Left renal pelvis (tissue), 4 donors: Measurements from ENCODE around the gene C20orf96. TPM values are rescaled to one million over a fixed set of nuclear protein-coding genes. Genes with fewer than 3 reads are reported as not detected.
"Not testable (repeated sequence)": the region's sequence is repeated elsewhere in the genome, so short reads cannot be mapped to it uniquely, and the experiment has no call there.

ENCODE experiments used
- DNase-seq, 4 donors: peaks; one replicate each; pipeline ENCODE4 v3.0.0-alpha.2; 2013; ENCODE audit warnings: low read depth in 4 of 4, low spot score in 3 of 4
- polyA plus RNA-seq, 4 donors: library from polyadenylated mRNA; unstranded; fragments of 120-200 nt; gene quantifications; one replicate each; pipeline ENCODE4 v1.2.1, GENCODE V29; 2013; ENCODE audit not compliant: insufficient read length in 4 of 4

C20orf96 gene, protein sequence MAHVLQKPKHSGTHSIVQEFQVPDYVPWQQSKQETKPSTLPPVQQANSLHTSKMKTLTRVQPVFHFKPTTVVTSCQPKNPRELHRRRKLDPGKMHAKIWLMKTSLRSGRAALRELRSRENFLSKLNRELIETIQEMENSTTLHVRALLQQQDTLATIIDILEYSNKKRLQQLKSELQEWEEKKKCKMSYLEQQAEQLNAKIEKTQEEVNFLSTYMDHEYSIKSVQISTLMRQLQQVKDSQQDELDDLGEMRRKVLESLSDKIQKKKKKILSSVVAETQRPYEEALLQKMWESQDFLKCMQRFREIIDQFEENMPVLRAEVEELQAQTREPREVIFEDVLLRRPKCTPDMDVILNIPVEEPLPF
- polyA plus RNA-seq: 10 to 100 TPM; 32.8 to 42.9 (median 36.7) TPM

GRCh38 chr20:290084-290831 lies at the start of gene C20orf96:
Gene C20orf96 (minus strand): TSS chr20:290750. CDS start chr20:290610, 140 bp downstream.
- DNase-seq: peak; percentile 88 to 91 (median 90)

GRCh38 chr20:336040-336439 lies 45.5 kb upstream of the C20orf96 start:
- DNase-seq: not testable (repeated sequence)

GRCh38 chr20:334578-334977 lies 44.0 kb upstream of the C20orf96 start:
- no peak for DNase-seq

GRCh38 chr20:330233-331149 lies 39.9 kb upstream of the C20orf96 start:
- DNase-seq: peak in 2 of 4 donors; percentile 51 to 55

- DNase-seq: no peak
Measured at GRCh38 chr20:329851-330232, 39.3 kb upstream of the C20orf96 start.

- DNase-seq: no peak
Measured at GRCh38 chr20:328975-329695, 38.6 kb upstream of the C20orf96 start.

DNA sequence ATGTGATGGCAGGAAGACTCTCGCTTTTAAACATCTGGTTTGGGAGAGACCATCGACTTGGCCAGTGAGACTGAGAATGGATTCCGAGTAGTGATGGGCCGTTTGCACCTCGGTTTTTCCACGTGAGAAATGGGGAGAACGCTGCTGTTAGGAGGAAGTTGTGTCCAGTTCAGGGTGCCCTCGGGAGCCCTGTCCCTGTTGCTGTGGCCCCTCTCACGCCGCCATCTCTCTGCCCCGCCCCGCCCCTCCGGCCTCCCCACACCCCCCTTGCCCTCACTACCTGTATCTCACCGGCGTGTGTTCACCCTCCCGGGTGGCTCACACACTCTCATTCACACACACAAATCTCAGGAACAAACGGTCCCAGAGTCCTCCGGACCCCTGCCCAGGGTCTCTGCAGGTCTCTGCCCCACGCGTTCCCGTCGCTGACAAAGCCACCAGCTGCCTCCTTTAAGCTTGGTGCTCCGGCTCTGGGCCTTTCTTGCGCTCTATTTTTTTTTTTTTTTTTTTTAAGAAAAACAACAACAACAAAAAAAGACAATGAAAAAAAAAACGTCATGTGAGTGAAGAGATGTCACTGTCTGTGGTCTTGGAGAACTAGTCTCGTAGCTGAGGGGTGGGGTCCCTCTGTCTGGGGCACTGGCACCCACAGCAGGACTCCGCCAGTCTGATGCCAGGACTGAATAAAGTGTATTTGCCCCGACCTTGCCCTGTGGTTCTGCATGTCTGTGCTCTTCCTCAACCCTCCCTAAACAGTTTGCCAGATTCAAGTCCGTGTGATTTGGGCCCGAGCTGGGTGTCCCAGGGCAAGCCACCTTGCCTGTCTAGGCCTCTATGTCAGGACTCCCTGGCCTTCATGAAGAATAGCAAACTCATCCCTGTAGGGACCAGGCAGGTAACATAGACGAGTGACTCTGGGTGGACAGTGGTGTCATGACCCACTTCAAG lies 37.8 kb upstream of the C20orf96 start:
- DNase-seq: no peak

- peak in 3 of 4 donors; percentile 85 to 91 (median 85) for DNase-seq
Measured at GRCh38 chr20:327186-328026, 36.9 kb upstream of the C20orf96 start.

- no peak for DNase-seq
Measured at GRCh38 chr20:326645-327185, 36.2 kb upstream of the C20orf96 start.

GRCh38 chr20:325889-326644 lies 35.5 kb upstream of the C20orf96 start:
- peak in 2 of 4 donors; percentile 31 to 38 for DNase-seq

GRCh38 chr20:325045-325888 lies 34.7 kb upstream of the C20orf96 start, which contains the start of gene SOX12:
Gene SOX12 (plus strand): TSS chr20:325552. CDS start chr20:325925, 373 bp downstream.
- DNase-seq: peak in 3 of 4 donors; percentile 29 to 84 (median 84)

GRCh38 chr20:324177-325044 lies 33.9 kb upstream of the C20orf96 start:
- peak in 2 of 4 donors; percentile 81 for DNase-seq

DNA sequence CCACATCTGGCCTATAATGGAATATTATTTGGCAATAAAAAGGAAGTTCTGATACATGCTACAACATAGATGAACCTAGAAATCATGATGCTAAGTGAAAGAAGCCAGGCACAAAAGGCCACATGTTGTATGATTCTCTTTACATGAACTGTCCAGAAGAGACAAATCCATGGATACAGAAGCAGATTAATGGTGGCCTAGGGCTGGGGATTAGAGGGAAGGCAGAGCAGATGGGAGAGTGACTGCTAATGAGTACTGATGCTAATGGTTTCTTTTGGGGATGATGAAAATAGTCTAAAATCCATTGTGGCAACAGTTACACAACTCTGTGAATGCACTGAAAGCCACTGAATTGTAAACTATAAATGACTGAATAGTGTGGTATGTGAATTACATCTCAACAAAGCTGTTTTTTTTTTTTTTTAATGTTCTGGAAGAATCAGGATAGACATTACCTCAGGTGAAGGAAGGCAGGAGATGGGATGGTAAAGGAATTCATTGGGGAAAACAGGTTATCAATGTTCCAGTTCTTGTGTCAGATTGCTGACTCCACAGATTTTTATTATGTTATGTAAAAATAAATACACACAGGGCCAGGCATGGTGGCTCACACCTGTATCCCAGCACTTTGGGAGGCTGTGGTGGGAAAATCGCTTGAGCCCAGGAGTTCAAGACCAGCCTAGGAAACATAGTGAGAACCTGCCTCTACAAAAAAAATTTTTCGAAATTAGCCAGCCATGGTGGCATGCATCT lies 25.9 kb upstream of the C20orf96 start:
- DNase-seq: no peak

- no peak for DNase-seq
Measured at GRCh38 chr20:313948-314347, 23.4 kb upstream of the C20orf96 start.
